AG08395 (cell line): ENCODE measurements around the gene OR2M7.
"Not testable (repeated sequence)": the region's sequence is repeated elsewhere in the genome, so short reads cannot be mapped to it uniquely, and the experiment has no call there.

Experiments
- DNase-seq: peaks from one replicate; pipeline ENCODE4 v3.0.0; 2012; ENCODE audit warnings: mixed read lengths, low spot score

Gene OR2M7

GRCh38 chr1:248324468-248324867, at the start of gene OR2M7:
Gene OR2M7, minus strand, starts transcription at chr1:248324568. Its CDS starts 0 bp downstream, at chr1:248324568.
- no peak for DNase-seq

GRCh38 chr1:248373761-248374160, 49.4 kb upstream of the OR2M7 start:
- DNase-seq, result no peak

GRCh38 chr1:248372394-248372793, 48.0 kb upstream of the OR2M7 start:
- DNase-seq, result no peak

GRCh38 chr1:248366609-248367008, 42.2 kb upstream of the OR2M7 start:
- no peak for DNase-seq

- no peak for DNase-seq
These were observed 36.9 kb upstream of the OR2M7 start, which contains the start of gene OR2T4 for GRCh38 chr1:248361121-248361715. Gene OR2T4, plus strand, starts transcription at chr1:248361665. Its CDS starts 0 bp downstream, at chr1:248361665.

- no peak for DNase-seq
These were observed 35.0 kb upstream of the OR2M7 start for GRCh38 chr1:248359415-248359814.

GRCh38 chr1:248348475-248348874, 24.1 kb upstream of the OR2M7 start, which contains the start of gene OR14C36:
Gene OR14C36, plus strand, starts transcription at chr1:248348775. Its CDS starts 0 bp downstream, at chr1:248348775.
- DNase-seq, result no peak

GRCh38 chr1:248343451-248343850, 19.1 kb upstream of the OR2M7 start:
- DNase-seq, result no peak

- no peak for DNase-seq
These were observed 7.6 kb downstream of the OR2M7 start for GRCh38 chr1:248316796-248317195.

- DNase-seq, result not testable (repeated sequence)
These were observed 17.6 kb downstream of the OR2M7 start for GRCh38 chr1:248306740-248307139.

- no peak for DNase-seq
These were observed 18.3 kb downstream of the OR2M7 start for GRCh38 chr1:248306103-248306502.

GRCh38 chr1:248305672-248306071, 18.7 kb downstream of the OR2M7 start:
- not testable (repeated sequence) for DNase-seq

GRCh38 chr1:248303324-248303723, 21.0 kb downstream of the OR2M7 start, which contains the start of gene OR2T12:
Gene OR2T12, minus strand, starts transcription at chr1:248303424. Its CDS starts 7,846 bp downstream, at chr1:248295578.
- no peak for DNase-seq

GRCh38 chr1:248288391-248288790, 36.0 kb downstream of the OR2M7 start:
- DNase-seq, result no peak

GRCh38 chr1:248277876-248278275, 46.5 kb downstream of the OR2M7 start, which contains the start of gene OR2T33:
Gene OR2T33, minus strand, starts transcription at chr1:248277976. Its CDS starts 4,162 bp downstream, at chr1:248273814.
- no peak for DNase-seq
